Glomerular visceral epithelial cell (primary cell): ENCODE measurements around the gene PUS7.
"Not testable (repeated sequence)": the region's sequence is repeated elsewhere in the genome, so short reads cannot be mapped to it uniquely, and the experiment has no call there.

Source experiments
- DNase-seq: peaks from one replicate; pipeline ENCODE4 v3.0.0-alpha.2; 2016; ENCODE audit errors: extremely low spot score

PUS7 gene

GRCh38 chr7:105444342-105444987 lies 77.6 kb downstream of the PUS7 start:
- no peak for DNase-seq

DNA sequence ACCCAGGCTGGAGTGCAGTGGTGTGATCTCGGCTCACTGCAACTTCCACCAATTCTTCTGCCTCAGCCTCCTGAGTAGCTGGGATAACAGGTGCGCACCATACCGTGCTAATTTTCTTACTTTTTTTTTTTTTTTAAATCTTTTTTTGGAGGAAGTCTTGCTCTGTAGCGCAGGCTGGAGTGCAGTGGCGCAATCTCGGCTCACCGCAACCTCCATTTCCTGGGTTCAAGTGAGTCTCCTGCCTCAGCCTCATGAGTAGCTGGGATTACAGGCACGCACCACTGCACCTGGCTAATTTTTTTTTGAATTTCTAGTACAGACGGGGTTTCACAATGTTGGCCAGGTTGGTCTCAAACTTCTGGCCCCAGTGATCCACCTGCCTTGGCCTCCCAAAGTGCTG lies 79.9 kb downstream of the PUS7 start:
- DNase-seq, result not testable (repeated sequence)

DNA sequence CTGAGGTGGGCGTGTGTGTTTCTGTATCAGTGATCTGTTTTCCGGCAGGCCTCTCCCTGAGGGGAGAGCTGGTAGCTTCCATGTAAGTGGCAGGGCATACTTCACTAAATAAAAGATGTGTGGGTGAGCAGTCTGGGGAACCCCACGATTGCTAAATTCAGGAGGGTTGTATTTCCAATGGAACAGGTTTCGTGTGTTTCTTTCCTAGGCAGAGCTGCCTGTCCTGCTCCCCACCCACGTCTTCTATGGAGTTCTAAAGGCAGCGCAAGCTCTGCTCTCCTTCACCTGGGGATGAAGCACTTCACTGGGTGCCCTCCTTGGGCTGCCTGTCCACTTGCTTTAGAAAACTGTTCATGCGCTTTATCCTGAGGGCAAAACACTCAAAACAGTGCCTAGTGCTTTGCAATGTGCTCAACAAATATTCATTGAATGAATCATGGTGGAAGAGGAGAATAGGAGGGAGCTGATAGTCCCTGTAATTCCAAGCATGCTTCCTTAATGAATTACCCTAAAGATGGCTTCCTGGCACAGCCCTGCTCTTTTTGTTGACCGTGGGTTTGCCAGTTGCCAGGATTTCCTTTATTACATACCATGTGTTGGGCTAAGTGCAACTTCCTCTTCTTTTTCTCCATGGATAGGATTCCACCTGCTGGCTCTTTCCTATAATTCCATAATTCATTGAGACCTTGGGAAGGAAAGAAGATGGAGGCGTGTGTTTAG lies 82.7 kb downstream of the PUS7 start:
- DNase-seq, result peak; percentile 66

GRCh38 chr7:105438847-105439173 lies 83.3 kb downstream of the PUS7 start:
- no peak for DNase-seq

DNA sequence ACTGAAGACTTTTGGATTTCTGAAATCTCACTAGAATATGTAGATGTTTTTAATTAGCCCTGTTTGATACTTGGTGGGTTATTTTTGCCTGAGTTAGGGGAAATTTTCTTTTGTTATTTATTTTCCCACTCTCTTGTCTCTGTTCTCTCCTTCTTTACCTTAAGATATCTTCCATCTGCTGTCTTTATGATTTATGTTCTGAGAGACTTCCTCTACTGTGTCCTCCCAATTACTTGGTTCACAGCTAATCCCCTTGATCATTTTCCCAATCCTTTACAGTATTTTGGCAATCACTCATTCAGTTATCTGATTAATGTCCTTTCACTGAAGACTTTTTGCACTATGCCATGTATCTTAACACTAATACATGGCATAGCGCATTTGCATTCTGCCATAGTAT lies 83.8 kb downstream of the PUS7 start:
- DNase-seq, result no peak

GRCh38 chr7:105437356-105437755 lies 84.7 kb downstream of the PUS7 start:
- DNase-seq, result not testable (repeated sequence)

DNA sequence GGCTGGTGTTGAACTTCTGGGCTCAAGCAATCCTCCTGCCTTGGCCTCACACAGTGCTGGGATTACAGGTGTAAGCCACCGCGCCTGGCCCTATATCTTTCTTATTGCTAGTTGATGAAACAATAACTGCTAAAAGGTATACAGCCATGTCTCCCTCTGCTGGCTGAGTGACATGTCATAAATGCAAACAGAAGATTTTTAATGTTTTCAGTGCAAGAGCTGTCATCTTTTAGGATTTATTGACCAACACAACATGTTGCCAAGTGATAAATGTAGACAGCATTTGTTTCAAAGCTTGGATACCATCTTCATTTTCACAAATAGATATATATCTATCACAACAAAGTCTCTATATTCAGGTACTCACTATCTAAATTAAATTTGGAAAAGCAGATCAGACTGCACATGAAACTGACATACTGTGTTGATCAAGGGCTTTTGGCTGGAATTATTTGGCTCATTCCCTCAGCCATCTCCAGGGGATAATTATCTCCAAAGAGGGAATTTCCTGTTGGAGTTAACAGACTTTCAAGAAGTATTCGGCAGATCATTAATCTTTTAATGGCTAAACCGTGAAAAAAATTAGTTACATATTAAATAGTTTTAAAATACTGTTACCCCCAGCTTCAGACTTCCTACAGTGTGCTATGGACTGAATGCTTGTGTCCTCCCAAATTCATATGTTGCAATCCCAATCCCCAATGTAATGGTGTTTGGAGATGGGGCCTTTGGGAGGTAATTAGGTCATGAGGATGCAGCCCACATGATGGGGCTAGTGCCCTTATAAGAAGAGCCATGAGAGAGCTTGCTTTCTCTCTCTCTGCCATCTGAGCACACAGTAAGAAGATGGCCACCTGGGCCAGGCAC lies 92.1 kb downstream of the PUS7 start:
- peak; percentile 85 for DNase-seq

DNA sequence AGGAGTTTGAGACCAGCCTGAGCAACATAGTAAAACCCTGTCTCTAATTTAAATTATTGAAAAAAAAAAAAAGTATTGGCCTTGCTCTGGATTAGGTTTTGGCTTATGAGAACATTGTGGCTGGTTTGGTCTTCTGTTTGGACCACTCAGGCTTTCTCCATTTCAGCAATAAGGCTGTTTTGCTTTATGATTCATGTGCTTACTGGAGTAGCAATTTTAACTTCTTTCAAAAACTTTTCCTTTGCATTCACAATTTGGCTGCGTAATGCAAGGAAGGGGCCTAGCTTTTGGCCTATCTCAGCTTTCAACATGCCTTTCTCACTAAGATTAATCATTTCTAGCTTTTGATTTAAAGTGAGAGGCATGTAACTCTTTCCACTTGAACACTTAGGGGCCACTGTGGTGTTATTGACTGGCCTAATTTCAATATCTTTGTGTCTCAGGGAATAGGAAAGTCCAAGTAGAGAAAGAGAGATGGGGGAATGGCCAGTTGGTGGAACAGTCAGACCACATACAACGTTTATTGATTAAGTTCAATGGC lies 95.4 kb downstream of the PUS7 start:
- peak; percentile 13 for DNase-seq

- no peak for DNase-seq
These were observed 98.1 kb downstream of the PUS7 start for GRCh38 chr7:105423987-105424386.

DNA sequence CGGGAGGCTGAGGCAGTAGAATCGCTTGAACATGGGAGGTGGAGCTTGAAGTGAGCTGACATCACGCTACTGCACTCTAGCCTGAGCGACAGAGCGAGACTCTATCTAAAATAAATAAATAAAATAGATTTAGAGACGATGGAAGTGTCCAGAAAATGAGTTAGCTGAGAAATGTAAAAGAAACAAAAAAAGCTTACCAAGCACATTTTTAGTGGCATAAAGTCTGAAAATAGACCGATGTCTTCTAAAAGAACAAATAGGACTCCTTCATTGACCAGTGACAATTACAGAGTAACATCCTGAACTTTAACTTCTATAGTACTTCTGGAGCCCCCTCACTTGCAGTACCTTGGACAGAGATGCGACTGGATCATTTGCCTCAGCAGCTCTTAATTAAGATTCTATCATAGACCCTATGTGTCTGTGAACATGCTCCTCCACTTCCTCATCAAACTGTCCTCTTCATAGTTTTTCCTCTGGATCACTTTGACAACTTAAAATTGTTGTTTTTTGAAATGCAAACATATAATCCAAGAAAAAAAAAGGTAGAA lies 108.1 kb downstream of the PUS7 start:
- DNase-seq, result no peak

DNA sequence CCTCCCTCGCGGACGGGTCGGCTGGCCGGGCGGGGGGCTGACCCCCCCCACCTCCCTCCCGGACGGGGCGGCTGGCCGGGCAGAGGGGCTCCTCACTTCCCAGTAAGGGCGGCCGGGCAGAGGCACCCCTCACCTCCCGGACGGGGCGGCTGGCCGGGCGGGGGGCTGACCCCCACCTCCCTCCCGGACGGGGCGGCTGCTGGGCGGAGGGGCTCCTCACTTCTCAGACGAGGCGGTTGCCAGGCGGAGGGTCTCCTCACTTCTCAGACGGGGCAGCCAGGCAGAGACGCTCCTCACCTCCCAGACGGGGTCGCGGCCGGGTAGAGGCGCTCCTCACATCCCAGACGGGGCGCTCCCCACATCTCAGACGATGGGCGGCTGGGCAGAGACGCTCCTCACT lies 111.3 kb downstream of the PUS7 start:
- not testable (repeated sequence) for DNase-seq

GRCh38 chr7:105409775-105410174 lies 112.3 kb downstream of the PUS7 start:
- not testable (repeated sequence) for DNase-seq

DNA sequence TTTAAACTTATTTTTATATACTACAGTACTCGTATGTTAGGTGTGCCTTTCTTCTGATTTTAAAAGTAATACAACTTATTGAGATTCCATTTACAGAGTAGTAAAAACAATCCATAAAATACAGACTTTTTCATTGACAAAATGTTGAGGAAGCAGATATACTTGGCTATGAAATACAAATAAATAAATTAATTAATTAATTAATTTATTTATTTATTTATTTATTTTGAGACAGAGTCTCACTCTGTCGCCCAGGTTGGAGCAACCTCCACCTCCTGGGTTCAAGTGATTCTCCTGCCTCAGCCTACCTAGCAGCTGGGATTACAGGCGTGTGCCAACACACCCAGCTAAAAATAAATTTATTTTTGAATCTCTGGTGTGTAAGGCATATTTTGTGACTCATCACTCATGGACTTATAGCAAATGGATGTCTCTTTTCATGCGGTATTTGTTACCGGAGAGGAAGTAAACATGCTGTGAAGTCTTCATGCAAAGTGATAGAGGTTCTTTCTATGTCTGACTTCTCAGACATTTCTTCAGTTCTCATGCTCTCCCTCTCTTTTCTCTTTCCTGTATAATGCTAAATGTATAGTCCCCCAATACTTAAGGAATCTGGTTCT lies 113.2 kb downstream of the PUS7 start:
- DNase-seq, result no peak
